ENCODE data around the gene TNFRSF9.

The TNFRSF9 gene

GRCh38 chr1:7899741-7900140 is 40.9 kb downstream of the TNFRSF9 start:
- Histone ChIP-seq H3K79me2 (ENCODE audit: insufficient read depth, low read length) (no peaks in the 10 kb centered on the region), H3K9ac (ENCODE audit: low read length) (no peak overlapping the region), H3F3A (ENCODE audit: insufficient read depth, low read length) (no peaks in the 10 kb centered on the region), H3K4me2 (ENCODE audit: low read length) (no peak overlapping the region), H3K9me3 (ENCODE audit: low read length) (no peaks in the 10 kb centered on the region), H3K4me1 (ENCODE audit: insufficient read depth, low read length, severe bottlenecking) (no peaks in the 10 kb centered on the region), H3K4me3 (ENCODE audit: low read depth, low read length, poor library complexity, severe bottlenecking) (no peak overlapping the region), H3K9me2 (ENCODE audit: low read depth, low read length) (no peaks in the 10 kb centered on the region), H2AFZ (ENCODE audit: low read length) (0 out of 2 replicates have a peak overlapping the region, but pooled peaks have one; percentile 55), H3K27ac (ENCODE audit: low read depth, low read length, poor library complexity, severe bottlenecking) (no peak overlapping the region), H3K27me3 (ENCODE audit: insufficient read depth, low read length) (no peaks in the 10 kb centered on the region), H3K36me3 (ENCODE audit: insufficient read depth, low read length) (no peaks in the 10 kb centered on the region), H4K20me1 (ENCODE audit: insufficient read depth, low read length) (no peaks in the 10 kb centered on the region)
- TF ChIP-seq EZH2 (IDR thresholded peaks at IDR 0.05; ENCODE audit: borderline replicate concordance, low read length) = no peak
- no peak for TF ChIP-seq CTCF (IDR thresholded peaks at IDR 0.05; ENCODE audit: low read length)

GRCh38 chr1:7898962-7899361 is 41.7 kb downstream of the TNFRSF9 start:
- Histone ChIP-seq H3K36me3 (ENCODE audit: insufficient read depth, low read length) (no peaks in the 10 kb centered on the region), H4K20me1 (ENCODE audit: insufficient read depth, low read length) (no peaks in the 10 kb centered on the region), H3K9ac (ENCODE audit: low read length) (no peak overlapping the region), H3K4me3 (ENCODE audit: low read depth, low read length, poor library complexity, severe bottlenecking) (no peak overlapping the region), H3F3A (ENCODE audit: insufficient read depth, low read length) (no peaks in the 10 kb centered on the region), H3K79me2 (ENCODE audit: insufficient read depth, low read length) (no peaks in the 10 kb centered on the region), H3K27me3 (ENCODE audit: insufficient read depth, low read length) (no peaks in the 10 kb centered on the region), H3K9me3 (ENCODE audit: low read length) (no peaks in the 10 kb centered on the region), H3K27ac (ENCODE audit: low read depth, low read length, poor library complexity, severe bottlenecking) (no peak overlapping the region), H3K9me2 (ENCODE audit: low read depth, low read length) (no peaks in the 10 kb centered on the region), H3K4me1 (ENCODE audit: insufficient read depth, low read length, severe bottlenecking) (no peaks in the 10 kb centered on the region), H3K4me2 (ENCODE audit: low read length) (no peak overlapping the region), H2AFZ (ENCODE audit: low read length) (no peak overlapping the region)
- TF ChIP-seq CTCF (IDR thresholded peaks at IDR 0.05; ENCODE audit: low read length) (no peak), EZH2 (IDR thresholded peaks at IDR 0.05; ENCODE audit: borderline replicate concordance, low read length) (no peak)

GRCh38 chr1:7896994-7897393 is 43.6 kb downstream of the TNFRSF9 start:
- no peaks in the 10 kb centered on the region for H3K9me3 ChIP-seq (ENCODE audit: low read length)
- TF ChIP-seq CTCF (IDR thresholded peaks at IDR 0.05; ENCODE audit: low read length) (no peak), EZH2 (IDR thresholded peaks at IDR 0.05; ENCODE audit: borderline replicate concordance, low read length) (no peak)

More at GRCh38 chr1:7896994-7897393, 43.6 kb downstream of the TNFRSF9 start:
- no peaks in the 10 kb centered on the region for H3K36me3 ChIP-seq (ENCODE audit: insufficient read depth, low read length)
- H2AFZ ChIP-seq (ENCODE audit: low read length) = no peak overlapping the region
- H3K27ac ChIP-seq (ENCODE audit: low read depth, low read length, poor library complexity, severe bottlenecking) = no peak overlapping the region
- H4K20me1 ChIP-seq (ENCODE audit: insufficient read depth, low read length) = no peaks in the 10 kb centered on the region
- no peak overlapping the region for H3K9ac ChIP-seq (ENCODE audit: low read length)
- H3K4me1 ChIP-seq (ENCODE audit: insufficient read depth, low read length, severe bottlenecking) = no peaks in the 10 kb centered on the region
- H3K4me2 ChIP-seq (ENCODE audit: low read length) = no peak overlapping the region
- H3K79me2 ChIP-seq (ENCODE audit: insufficient read depth, low read length) = no peaks in the 10 kb centered on the region
- no peaks in the 10 kb centered on the region for H3K27me3 ChIP-seq (ENCODE audit: insufficient read depth, low read length)
- H3F3A ChIP-seq (ENCODE audit: insufficient read depth, low read length) = no peaks in the 10 kb centered on the region
- no peak overlapping the region for H3K4me3 ChIP-seq (ENCODE audit: low read depth, low read length, poor library complexity, severe bottlenecking)
- H3K9me2 ChIP-seq (ENCODE audit: low read depth, low read length) = no peaks in the 10 kb centered on the region
